ENCODE results near the gene ARHGEF17.

The ARHGEF17 gene

DNA sequence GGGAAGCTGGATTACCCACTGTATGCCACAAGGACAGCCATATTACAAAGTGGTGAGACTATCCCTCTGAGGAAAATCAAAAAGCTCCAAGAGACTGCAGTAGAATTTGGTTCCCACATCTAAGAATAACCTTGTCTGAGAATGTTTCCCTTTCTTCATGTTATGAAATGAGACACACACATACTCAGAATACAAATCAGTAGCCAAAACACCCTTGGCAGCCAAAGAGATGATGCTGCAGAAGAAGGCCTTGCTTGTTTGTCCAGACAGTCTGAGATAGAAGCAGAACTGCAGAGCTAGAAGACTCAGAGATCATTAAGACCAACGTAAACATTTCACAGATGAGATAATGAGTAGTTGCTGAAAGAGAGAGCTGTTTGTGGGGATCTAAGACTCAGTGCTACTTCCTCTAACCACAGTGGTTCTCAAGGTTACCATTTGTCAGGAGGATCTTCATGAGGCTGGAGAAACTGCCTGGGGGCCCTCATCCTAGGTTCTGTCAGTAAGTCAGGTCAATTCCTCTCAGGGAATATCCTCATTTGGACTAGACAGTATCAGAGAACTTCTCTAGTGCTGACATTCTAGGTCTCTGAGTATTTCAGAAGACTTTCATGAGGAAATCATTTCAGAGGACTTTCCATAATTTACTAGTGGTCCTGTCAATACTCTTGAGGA lies 107.0 kb downstream of the ARHGEF17 start:
- no peak for DNase-seq

DNA sequence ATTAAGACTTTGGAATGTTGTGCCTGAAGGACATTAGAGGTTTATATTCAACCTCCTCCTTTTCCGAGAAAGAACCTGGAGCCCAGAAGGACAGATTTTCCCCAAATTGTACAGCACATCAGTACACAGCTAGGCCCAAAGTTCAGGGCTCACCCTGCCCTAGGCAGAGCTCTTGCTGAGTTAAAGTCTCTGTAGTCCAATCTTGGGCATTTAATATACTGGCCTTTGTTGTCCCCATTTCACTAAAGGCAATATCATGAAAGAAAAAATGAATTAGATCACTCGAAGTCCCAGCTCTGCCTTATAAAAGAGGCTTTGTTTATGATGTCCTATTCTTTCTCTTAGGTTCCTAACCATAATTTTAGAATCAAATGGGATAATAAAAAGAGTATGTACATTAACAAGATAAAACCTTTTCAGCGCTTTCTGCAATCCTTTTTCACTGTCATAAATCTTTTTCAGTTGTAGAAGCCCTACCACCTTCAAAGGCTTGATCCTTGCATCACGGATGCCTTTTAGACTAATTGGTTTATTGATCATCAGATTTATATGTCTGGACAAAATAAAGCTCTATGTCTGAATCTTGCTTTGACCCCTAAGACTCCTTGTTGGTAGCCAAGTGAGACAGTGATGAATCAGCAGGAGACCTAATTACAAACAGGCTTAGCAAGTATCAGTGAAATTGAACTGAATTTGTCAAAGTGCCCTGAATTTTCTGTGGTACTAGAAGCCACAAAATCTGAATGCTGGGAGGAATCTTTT lies 108.0 kb downstream of the ARHGEF17 start:
- no peak for DNase-seq

GRCh38 chr11:73416786-73417185 lies 108.7 kb downstream of the ARHGEF17 start:
- DNase-seq = no peak

Measured in SHP77 treated with DMSO at 0.1 percent for 48 hours (cell line).